ENCODE results near the gene CORO7. TPM values are rescaled to one million over a fixed set of nuclear protein-coding genes. Genes with fewer than 3 reads are reported as not detected.

The CORO7 gene
- total RNA-seq, 2 donors from 2014 or later: 88.6 to 105 TPM

- no peak overlapping the region for H3K27ac Mint-ChIP-seq
These were observed 35.1 kb downstream of the CORO7 start for GRCh38 chr16:4381072-4381934.

GRCh38 chr16:4380119-4381063 lies 36.0 kb downstream of the CORO7 start:
- Mint-ChIP-seq H3K9me3 (no peaks in the 10 kb centered on the region), H3K4me3 (no peak overlapping the region), H3K27ac (no peak overlapping the region), H3K4me1 (ENCODE audit: low read depth) (peaks cover 7% of the 10 kb centered on the region), H3K27me3 (ENCODE audit: low read depth) (no peaks in the 10 kb centered on the region), H3K36me3 (ENCODE audit: insufficient read depth in 2 of 2) (peaks cover 0 to 1% of the 10 kb centered on the region in 2 donors)
- DNase-seq: no peak
- ATAC-seq (replicated peaks in 1 of 2): no peak

More at GRCh38 chr16:4381072-4381934, 35.1 kb downstream of the CORO7 start:
- ATAC-seq (replicated peaks in 1 of 2) (no peak), DNase-seq (no peak)
- Mint-ChIP-seq H3K27me3 (ENCODE audit: low read depth) (no peaks in the 10 kb centered on the region), H3K9me3 (no peaks in the 10 kb centered on the region), H3K4me3 (no peak overlapping the region), H3K36me3 (ENCODE audit: insufficient read depth in 2 of 2) (peaks cover 0 to 1% of the 10 kb centered on the region in 2 donors), H3K4me1 (ENCODE audit: low read depth) (peaks cover 7% of the 10 kb centered on the region)

GRCh38 chr16:4378999-4379690 lies 37.3 kb downstream of the CORO7 start:
- Mint-ChIP-seq H3K4me1 (ENCODE audit: low read depth) (peaks cover 7% of the 10 kb centered on the region), H3K36me3 (ENCODE audit: insufficient read depth in 2 of 2) (peaks cover 0 to 1% of the 10 kb centered on the region in 2 donors), H3K27me3 (ENCODE audit: low read depth) (no peaks in the 10 kb centered on the region)

GRCh38 chr16:4378161-4378666 lies 38.2 kb downstream of the CORO7 start:
- Mint-ChIP-seq H3K27me3 (ENCODE audit: low read depth) (no peaks in the 10 kb centered on the region), H3K9me3 (no peaks in the 10 kb centered on the region), H3K4me3 (no peak overlapping the region), H3K36me3 (ENCODE audit: insufficient read depth in 2 of 2) (peaks cover 0 to under 1% of the 10 kb centered on the region in 2 donors), H3K27ac (no peak overlapping the region), H3K4me1 (ENCODE audit: low read depth) (peaks cover 7% of the 10 kb centered on the region)
- no peak for ATAC-seq (replicated peaks in 1 of 2)
- DNase-seq: no peak

More at GRCh38 chr16:4378999-4379690, 37.3 kb downstream of the CORO7 start:
- Mint-ChIP-seq H3K4me3 (no peak overlapping the region), H3K27ac (no peak overlapping the region), H3K9me3 (no peaks in the 10 kb centered on the region)
- DNase-seq (no peak), ATAC-seq (replicated peaks in 1 of 2) (no peak)

GRCh38 chr16:4377573-4378154 lies 38.7 kb downstream of the CORO7 start:
- Mint-ChIP-seq H3K4me3 (no peak overlapping the region), H3K9me3 (no peaks in the 10 kb centered on the region), H3K27me3 (ENCODE audit: low read depth) (no peaks in the 10 kb centered on the region), H3K4me1 (ENCODE audit: low read depth) (peaks cover 7% of the 10 kb centered on the region), H3K36me3 (ENCODE audit: insufficient read depth in 2 of 2) (no peaks in the 10 kb centered on the region), H3K27ac (no peak overlapping the region)
- ATAC-seq (replicated peaks in 1 of 2) (no peak), DNase-seq (no peak)

GRCh38 chr16:4376893-4377572 lies 39.4 kb downstream of the CORO7 start:
- no peak for ATAC-seq (replicated peaks in 1 of 2)
- no peaks in the 10 kb centered on the region for H3K27me3 Mint-ChIP-seq (ENCODE audit: low read depth)
- peaks cover 7% of the 10 kb centered on the region for H3K4me1 Mint-ChIP-seq (ENCODE audit: low read depth)
- H3K36me3 Mint-ChIP-seq (ENCODE audit: insufficient read depth in 2 of 2): no peaks in the 10 kb centered on the region
- H3K4me3 Mint-ChIP-seq: no peak overlapping the region
- H3K9me3 Mint-ChIP-seq: no peaks in the 10 kb centered on the region
- no peak for DNase-seq
- H3K27ac Mint-ChIP-seq: no peak overlapping the region

- Mint-ChIP-seq H3K4me1 (ENCODE audit: low read depth) (peaks cover 7% of the 10 kb centered on the region), H3K9me3 (no peaks in the 10 kb centered on the region), H3K27ac (no peak overlapping the region), H3K27me3 (ENCODE audit: low read depth) (no peaks in the 10 kb centered on the region), H3K36me3 (ENCODE audit: insufficient read depth in 2 of 2) (no peaks in the 10 kb centered on the region), H3K4me3 (no peak overlapping the region)
- ATAC-seq (replicated peaks in 1 of 2): no peak
- no peak for DNase-seq
These were observed 40.1 kb downstream of the CORO7 start for GRCh38 chr16:4376126-4376892.

GRCh38 chr16:4375717-4376116 lies 40.7 kb downstream of the CORO7 start:
- Mint-ChIP-seq H3K4me3 (no peak overlapping the region), H3K9me3 (no peaks in the 10 kb centered on the region), H3K36me3 (ENCODE audit: insufficient read depth in 2 of 2) (no peaks in the 10 kb centered on the region), H3K27ac (no peak overlapping the region), H3K27me3 (ENCODE audit: low read depth) (no peaks in the 10 kb centered on the region), H3K4me1 (ENCODE audit: low read depth) (peaks cover 7% of the 10 kb centered on the region)
- no peak for ATAC-seq (replicated peaks in 1 of 2)
- no peak for DNase-seq

GRCh38 chr16:4373909-4374742 lies 42.3 kb downstream of the CORO7 start:
- ATAC-seq (replicated peaks in 1 of 2) (no peak), DNase-seq (no peak)
- no peaks in the 10 kb centered on the region for H3K27me3 Mint-ChIP-seq (ENCODE audit: low read depth)
- no peak overlapping the region for H3K4me3 Mint-ChIP-seq
- peaks cover 7% of the 10 kb centered on the region for H3K4me1 Mint-ChIP-seq (ENCODE audit: low read depth)
- H3K9me3 Mint-ChIP-seq: no peaks in the 10 kb centered on the region
- H3K36me3 Mint-ChIP-seq (ENCODE audit: insufficient read depth in 2 of 2): no peaks in the 10 kb centered on the region
- H3K27ac Mint-ChIP-seq: no peak overlapping the region

- no peak overlapping the region for H3K4me3 Mint-ChIP-seq
- no peaks in the 10 kb centered on the region for H3K27me3 Mint-ChIP-seq (ENCODE audit: low read depth)
- no peak for DNase-seq
These were observed 43.0 kb downstream of the CORO7 start for GRCh38 chr16:4373356-4373908.

More at GRCh38 chr16:4373356-4373908, 43.0 kb downstream of the CORO7 start:
- peaks cover 7% of the 10 kb centered on the region for H3K4me1 Mint-ChIP-seq (ENCODE audit: low read depth)
- H3K9me3 Mint-ChIP-seq: no peaks in the 10 kb centered on the region
- no peaks in the 10 kb centered on the region for H3K36me3 Mint-ChIP-seq (ENCODE audit: insufficient read depth in 2 of 2)
- H3K27ac Mint-ChIP-seq: no peak overlapping the region
- ATAC-seq (replicated peaks in 1 of 2): no peak

All from activated T-cell treated with anti-CD3 and anti-CD28 coated beads, Interleukin-2, amount 50 U/mL, for 72 hours (primary cell).